ENCODE results near the gene SLC35A4.

SLC35A4 gene, protein sequence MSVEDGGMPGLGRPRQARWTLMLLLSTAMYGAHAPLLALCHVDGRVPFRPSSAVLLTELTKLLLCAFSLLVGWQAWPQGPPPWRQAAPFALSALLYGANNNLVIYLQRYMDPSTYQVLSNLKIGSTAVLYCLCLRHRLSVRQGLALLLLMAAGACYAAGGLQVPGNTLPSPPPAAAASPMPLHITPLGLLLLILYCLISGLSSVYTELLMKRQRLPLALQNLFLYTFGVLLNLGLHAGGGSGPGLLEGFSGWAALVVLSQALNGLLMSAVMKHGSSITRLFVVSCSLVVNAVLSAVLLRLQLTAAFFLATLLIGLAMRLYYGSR

DNA sequence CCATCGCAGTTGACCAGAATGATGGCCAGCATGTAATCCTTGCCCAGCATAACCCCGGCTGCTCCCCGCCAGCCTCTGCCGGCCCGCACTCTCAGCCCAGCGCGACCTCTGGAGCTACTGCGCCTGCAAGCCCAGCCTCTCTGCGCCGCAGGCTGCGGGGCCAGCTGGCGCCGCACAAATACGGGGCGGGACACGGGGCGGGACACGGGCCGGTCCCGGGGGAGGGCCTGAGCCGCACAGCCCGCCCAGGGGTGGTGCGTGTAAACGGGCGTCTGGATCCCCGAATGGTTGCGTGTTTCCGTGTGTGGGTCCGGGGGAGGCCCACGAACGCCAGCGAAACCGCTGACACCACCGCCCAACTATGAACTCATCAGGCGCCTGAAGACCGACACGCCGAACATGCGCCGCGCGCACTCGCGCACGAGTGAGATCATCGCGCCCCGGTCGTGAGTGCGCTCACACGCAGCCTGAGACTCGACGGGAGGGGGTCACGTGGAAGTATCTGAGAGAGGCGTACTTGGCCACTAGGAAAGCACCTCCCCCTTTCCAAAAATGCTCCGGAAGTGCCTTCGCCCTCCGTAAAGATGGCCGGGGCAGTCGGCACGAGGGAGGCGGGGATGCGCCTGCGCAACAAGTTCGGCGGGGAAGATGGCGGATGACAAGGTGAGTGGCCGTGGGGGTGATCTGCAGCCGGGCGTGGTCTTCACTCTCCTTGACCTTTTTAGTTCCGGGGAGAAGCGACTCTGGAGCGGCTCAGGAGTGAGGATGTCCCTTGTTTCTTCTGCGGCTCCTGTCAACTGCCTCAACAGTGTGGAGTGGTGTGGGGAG, at the start of gene SLC35A4, which contains the start of gene APBB3:
Gene SLC35A4 (plus strand): TSS at position 633 of the 828 bp plus-strand sequence. CDS start 2,342 bp downstream, outside the sequence.
Gene APBB3 (minus strand): TSS at position 403 of the 828 bp plus-strand sequence. CDS start 353 bp downstream, at position 50.
- in situ Hi-C loops (cut with HindIII; ENCODE audit: low sequenced_read_pairs) = no loop called here

DNA sequence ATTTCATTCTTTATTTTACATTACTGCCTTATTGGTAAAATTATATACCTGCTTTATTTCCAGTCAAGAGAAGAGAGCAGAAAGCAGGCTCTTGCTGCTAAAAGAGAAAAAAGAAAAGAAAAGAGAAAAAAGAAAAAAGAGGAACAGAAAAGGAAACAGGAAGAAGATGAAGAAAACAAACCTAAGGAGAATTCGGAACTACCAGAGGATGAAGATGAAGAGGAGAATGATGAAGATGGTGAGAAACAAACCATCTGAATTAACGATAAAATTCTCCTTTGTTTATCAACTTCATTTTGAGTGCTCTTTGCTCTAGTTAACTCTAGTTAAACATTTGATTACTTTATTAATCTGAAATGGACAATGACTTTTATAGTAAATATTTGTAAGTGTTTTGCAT, 40.6 kb upstream of the SLC35A4 start:
- in situ Hi-C loops (cut with HindIII; ENCODE audit: low sequenced_read_pairs) = no loop called here

DNA sequence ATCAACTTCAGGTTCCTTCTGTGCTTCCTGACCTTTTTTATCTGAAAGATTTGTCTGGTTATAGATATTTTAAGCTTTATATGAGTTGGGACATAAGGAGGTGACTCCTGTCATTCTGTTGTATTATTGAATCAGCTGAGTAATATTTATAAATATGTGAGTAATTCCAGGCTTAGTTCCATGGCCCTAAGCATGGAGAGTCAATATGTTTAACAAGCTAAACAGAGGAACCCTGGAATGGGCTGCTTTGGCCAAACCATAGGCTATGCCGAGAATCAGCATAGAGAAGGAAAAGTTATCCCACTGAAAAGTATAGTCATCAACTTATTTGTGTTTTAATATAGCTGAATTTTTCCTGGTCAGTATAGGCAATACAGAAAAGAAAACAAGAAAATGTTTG, 24.4 kb upstream of the SLC35A4 start:
- in situ Hi-C loops (cut with HindIII; ENCODE audit: low sequenced_read_pairs) = no loop called here

DNA sequence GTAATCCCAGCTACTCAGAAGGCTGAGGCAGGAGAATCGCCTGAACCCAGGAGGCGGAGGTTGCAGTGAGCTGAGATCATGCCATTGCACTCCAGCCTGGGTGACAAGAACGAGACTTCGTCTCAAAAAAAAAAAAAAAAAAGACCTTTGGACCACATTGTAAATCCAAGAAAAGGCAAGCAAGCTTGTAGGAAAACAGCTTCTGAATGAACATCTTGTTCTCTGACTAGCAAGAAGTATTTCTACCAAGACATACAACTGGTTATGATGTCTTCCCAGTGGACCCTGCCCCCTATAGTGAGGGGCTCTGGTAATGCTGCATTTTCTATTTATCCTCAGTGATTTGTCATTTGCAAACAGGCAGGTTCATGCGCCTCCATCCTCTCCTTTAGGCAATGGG, 21.7 kb upstream of the SLC35A4 start:
- in situ Hi-C loops (cut with HindIII; ENCODE audit: low sequenced_read_pairs) = no loop called here

DNA sequence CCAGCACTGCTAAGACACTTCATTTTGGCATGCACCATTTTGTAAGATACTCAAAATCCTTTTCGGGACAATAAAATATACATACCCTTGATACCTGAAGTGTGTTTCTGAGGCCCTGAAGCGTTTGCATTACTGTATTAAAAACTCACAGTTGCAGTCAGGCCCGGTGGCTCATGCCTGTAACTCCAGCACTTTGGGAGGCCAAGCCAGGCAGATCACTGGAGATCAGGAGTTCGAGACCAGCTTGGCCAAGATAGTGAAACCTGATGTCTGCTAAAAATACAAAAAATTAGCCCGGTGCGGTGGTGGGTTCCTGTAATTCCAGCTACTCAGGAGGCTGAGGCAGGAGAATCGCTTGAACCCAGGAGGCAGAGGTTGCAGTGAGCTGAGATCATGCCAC, 19.6 kb upstream of the SLC35A4 start:
- in situ Hi-C loops (cut with HindIII; ENCODE audit: low sequenced_read_pairs) = no loop called here

DNA sequence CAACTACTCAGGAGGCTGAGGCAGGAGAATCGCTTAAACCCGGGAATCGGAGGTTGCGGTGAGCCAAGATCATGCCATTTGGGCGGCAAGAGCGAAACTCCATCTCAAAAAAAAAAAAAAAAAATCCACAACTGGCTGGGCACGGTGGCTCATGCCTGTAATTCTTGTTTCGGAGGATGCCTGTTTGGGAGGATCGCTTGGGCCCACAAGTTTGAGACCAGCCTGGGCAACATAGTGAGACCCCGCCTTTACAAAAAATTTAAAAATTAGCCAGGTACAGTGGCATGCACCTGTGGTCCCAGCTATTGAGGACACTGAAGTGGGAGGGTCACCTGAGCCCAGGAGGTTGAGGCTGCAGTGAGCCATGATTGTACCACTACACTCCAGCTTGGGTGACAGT, 19.0 kb upstream of the SLC35A4 start:
- in situ Hi-C loops (cut with HindIII; ENCODE audit: low sequenced_read_pairs) = no loop called here

DNA sequence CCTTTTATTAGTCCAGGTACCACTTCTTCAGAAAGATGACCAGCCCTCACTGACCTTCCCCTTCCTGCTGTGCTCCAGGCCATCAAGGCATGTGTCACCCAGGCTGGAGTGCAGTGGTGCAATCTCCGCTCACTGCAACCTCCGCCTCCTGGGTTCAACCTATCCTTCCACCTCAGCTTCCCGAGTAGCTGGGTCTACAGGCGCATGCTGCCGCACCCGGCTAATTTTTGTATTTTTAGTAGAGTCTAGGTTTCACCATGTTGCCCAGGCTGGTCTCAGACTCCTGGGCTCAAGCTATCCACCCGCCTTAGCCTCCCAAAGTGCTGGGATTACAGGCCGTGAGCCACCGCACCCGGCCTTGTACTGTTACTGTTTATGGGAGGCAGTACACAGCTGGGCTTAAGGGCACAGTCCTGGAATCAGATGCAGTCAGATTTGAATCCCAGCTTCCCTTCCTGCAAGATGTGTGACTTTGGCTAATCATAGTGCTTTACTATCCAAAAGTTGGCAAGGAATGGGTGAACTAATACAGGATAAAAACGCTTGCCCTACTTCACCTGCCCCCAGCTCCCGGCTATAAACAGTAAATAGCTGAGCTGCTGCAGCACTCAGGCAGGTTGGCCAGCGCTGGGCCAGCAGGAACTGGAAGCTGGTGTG, 17.6 kb upstream of the SLC35A4 start:
- in situ Hi-C loops (cut with HindIII; ENCODE audit: low sequenced_read_pairs) = no loop called here

DNA sequence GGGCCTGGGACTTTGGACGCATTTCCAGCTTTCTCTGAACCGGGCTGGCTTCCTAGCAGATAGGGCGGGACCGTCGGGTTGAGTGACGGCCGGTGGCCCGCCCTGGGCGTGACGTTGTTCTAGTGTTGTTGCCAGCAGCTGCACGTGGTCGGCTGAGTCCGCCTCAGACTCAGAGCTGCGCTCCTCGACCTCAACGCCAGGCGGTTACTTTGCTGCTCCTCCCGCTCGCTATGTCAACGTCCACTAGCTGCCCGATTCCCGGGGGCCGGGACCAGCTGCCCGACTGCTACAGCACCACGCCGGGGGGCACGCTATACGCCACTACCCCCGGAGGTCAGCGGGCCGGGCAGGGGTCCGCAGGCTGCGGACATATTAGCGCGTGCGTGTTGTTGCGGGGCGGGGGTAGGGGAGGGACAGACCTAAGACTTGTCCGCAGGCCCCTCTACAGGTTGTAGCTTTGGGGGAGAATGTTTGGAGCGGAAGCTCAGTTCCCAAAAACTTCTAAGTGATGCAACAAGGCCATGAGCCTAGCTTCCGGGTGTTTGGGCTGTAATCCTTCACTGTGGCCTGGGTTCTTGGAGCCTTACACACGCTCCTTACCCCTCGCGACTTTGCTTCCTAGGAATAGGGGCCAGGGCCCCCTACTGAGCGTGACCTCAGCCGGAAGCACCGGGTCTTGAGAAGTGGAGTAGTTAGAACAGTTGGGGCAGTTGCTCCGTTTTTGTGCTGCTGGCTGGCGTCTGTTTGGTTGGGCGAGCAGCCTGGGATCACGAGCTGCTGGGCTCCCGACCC, 16.9 kb upstream of the SLC35A4 start, which contains the start of gene EIF4EBP3:
Gene EIF4EBP3 (plus strand): TSS at position 155 of the 792 bp plus-strand sequence. CDS start 76 bp downstream, at position 231.
- in situ Hi-C loops (cut with HindIII; ENCODE audit: low sequenced_read_pairs) = no loop called here

DNA sequence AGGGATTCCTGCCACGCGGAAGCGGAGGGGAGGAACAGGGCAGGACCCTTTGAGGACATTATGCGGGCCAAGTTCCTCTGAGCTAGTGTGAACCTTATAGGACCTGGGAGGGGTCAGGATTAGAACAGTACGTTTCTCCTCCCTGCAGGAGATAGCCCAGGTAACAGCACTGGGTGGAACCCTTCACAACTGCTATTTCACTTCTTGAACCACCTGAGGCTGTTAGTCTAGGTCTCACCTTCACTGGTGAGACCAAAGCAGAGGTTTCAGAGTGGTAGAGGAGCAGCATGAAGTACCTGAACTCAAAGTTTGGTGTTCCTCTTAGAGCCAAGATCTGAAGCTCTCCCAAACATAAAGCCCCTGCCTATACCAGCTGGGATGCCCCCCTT, 16.3 kb upstream of the SLC35A4 start:
- in situ Hi-C loops (cut with HindIII; ENCODE audit: low sequenced_read_pairs) = no loop called here

DNA sequence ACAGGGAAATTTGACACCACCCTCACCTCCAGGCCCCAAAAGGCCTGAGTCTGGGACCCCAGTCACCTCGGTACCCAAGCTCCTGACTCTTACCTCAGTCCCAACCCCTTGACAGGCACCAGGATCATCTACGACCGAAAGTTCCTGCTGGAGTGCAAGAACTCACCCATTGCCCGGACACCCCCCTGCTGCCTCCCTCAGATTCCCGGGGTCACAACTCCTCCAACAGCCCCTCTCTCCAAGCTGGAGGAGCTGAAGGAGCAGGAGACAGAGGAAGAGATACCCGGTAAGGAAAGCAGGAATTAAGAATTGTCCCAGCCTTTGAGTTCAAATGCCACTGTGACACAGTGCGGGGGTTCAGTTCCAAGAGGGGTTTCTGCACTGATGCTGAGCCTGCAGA, 15.8 kb upstream of the SLC35A4 start:
- in situ Hi-C loops (cut with HindIII; ENCODE audit: low sequenced_read_pairs) = no loop called here

DNA sequence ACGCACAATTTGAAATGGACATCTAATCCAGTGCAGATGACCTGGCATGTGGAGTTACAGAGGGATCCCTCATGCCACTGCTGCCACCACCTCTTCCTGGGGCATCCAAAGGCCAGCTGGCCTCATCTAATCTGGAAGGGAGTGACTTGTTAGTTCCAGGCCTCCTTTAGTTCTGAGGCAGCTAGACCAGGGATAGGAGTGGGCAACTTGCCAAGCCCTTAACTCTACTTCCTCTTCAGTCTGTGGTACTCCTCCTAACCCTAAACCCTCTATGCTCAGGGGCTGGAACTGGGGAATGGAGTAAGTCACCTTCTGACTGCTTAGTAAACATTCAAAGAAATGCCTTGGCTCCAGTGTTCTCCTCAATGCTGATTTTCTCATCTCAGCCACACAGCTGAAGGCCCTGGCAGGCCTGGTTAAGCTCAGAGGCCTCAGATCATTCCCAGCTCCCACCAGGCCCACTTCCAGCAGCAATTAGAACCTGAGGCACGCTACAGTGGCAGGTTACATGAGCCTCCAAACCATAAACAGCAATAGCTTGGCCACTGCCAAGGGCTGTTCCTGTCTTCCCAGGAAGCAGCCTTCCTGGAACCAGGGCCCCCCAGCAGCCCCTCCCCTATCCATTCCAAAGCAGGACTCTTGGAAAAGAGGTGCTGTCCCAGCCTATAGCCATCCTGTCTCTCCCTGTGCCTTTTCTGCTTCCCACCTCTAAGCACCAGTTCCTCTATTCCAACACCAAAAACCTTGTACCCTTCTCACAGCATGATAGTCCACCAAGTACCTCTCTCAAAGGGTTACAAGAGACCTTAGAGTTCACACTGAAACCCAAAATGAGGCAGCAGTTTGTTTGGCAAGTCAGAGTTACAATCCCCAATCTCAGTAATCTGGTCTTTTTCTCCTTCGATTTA, 15.1 kb upstream of the SLC35A4 start:
- in situ Hi-C loops (cut with HindIII; ENCODE audit: low sequenced_read_pairs) = no loop called here

DNA sequence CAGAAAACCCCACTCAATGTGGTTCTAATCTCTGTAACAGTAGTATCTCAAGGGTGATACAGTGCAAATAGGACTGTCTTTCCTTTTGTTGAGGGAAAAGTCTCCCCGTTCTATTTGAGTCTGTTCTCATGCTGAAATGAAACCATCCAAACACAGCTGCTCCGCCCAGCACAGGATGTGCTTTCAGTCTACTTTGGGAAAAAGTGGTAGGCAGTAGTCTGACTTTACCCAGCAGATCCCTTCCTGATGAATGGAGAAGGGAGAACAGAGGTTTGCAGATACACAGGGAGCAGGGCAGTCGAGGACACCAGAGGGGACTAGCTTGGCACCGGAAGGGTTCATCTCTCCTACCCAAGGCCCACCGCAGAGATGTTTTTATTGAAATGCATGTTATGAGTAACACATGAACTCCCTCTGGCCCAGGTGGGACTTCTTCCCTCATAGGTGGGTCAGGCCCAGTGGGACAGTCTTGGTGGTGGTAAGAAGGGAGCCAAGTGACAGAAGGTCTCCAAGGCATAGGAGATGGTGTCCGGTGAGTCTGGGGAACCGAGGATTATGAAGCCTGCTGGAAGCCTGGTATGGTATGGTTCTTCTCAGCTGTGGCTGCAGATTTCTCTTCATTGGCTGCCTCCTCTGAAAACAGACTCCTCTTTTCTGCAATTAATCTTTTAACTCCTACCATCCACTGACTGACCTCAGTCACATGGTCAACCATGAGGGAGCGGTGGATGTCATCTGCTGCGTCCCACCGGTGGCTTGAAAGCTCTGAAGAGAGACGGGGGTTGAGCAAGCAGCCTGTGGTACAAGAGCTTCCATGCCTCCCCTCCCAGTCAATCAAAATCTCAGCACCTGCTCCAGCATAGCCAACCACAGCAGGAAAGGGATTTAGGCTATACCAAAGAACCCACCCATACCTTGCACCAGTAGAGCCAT, 14.2 kb upstream of the SLC35A4 start:
- in situ Hi-C loops (cut with HindIII; ENCODE audit: low sequenced_read_pairs) = no loop called here

DNA sequence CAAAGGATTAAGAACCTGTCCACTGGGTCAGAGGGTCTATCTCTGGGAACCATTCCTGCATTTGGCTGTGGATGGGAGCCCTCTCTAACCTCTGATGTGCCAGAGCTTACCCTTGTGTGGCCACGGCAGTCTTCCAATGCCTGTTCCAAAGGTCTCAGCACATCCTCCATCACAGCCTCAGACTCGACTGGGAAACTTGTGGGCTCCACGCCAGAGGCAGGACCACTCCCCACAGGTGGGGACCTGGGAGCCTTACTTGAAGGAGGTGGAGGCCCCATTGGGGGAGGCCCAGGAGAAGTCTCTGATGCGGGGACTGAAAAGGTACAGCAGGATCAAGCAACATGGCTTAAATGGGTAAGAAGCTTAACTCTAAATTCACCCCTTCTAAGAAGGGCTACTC, 12.8 kb upstream of the SLC35A4 start:
- in situ Hi-C loops (cut with HindIII; ENCODE audit: low sequenced_read_pairs) = no loop called here

DNA sequence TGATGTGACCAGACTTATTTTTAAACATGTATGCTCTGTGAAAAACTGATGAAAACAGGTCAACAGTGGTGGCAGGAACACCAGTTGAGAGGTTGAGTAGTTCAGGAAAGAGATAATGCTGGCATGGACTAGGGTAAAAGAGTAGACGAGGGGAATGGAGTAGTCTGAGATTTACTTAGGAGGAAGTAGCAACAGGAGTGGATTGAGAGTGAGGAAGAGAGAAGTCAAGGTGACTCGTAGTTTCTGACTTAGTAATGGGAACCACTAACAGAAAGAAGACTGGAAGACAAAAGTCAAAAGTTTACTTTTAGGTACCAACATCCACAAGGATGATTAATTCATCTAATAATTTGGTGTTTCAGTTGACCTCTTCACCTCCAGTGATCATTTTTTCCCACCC, 11.0 kb upstream of the SLC35A4 start:
- in situ Hi-C loops (cut with HindIII; ENCODE audit: low sequenced_read_pairs) = no loop called here

DNA sequence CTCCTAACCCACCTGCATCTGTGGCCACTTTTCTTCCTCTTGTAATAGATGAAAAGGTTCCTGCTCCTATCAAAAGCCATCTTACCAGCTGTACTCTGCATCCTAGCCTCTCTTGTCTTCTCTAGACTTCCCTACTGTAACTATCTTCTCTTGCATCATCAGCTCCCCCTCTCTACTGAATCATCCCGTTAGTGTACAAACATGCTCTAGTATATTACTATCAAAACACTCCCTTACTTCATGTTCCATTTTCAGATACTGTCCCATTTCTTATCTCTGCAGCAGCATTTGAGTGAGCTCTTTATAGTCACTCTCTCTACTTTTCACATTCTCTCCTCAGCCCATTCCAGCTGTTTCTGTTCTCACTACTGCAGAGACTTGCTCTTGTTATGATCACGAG, 10.2 kb upstream of the SLC35A4 start:
- in situ Hi-C loops (cut with HindIII; ENCODE audit: low sequenced_read_pairs) = no loop called here

DNA sequence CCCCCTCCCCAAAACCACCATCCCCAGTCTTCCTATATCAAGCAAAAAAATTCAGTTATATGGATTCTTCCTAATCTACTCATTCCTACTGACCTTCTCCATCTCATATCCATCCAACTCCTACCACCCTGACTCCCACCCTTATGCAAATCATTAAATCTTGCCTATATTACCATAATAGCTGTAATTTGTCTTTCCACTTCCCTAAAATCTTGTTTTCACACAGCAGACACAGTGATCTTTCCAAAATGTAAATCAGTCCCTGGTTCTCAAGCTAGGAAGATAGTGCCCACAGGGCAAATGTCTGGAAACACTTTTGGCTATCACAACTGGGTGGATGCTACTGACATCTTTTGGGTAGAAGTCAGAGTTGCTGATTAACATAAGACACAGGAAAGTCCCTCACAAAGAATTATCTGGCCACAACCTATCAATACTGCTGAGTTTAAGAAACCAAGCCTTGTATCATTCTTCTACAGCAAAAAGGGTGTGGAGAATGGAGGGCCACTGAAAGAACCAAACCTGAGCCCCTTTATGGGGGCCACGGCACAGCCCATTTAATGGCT, 8.8 kb upstream of the SLC35A4 start:
- in situ Hi-C loops (cut with HindIII; ENCODE audit: low sequenced_read_pairs) = no loop called here

DNA sequence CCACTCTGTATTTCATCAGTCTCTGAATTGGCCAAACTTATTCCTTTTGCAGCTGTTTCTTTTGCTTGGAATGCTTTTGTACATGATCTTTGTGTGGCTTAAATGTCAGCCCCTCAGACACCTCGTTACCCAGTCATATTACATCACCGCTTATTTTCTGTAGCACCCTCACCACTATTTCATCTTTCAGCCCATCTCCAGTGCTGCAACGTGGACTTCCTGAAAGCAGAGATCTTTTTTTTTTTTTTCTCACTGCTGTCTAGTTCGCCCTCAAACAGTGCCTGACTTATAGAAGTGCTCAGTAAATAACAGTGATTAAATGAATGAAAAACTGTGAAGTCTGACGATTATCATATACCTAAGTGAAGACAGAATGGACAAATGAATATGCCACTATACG, 8.2 kb upstream of the SLC35A4 start:
- in situ Hi-C loops (cut with HindIII; ENCODE audit: low sequenced_read_pairs) = no loop called here

DNA sequence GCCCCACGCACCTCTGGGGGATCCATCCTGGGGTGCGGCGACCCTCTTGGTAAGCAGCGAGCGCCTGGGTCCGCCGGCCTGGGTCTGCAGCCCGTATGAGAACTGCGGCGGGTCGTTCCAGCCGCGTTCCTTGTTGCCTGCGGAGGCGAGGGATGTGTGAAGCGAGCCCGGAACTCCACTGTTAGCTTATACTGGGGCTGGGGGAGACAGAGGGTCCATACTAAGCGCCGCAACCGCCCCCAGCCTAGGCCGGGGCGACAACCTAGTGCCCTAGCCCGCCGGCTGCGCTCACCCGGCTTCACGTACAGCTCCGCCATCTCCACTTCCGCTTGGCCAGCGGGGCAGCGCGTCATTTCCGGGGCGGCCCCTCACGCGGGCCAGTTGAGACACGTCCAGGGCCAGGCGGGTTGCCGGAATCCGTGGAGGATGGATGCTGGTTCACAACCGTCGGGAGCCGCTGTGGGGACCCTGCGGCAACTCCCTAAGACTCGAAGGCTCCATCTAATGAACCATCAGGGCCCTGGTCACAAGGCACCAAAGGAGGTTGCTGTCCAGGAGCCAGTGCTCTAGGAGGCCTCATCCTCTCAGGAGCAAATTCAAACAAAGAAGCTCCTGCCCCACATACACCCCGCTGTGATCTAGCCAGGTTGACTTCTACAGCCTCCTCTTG, 7.4 kb upstream of the SLC35A4 start, which contains the start of gene SRA1:
Gene SRA1 (minus strand): TSS at position 338 of the 670 bp plus-strand sequence. CDS start 21 bp downstream, at position 317.
- in situ Hi-C loops (cut with HindIII; ENCODE audit: low sequenced_read_pairs) = no loop called here
